Heart right ventricle (tissue), 16 donors: ENCODE measurements around the gene ACVR1B. TPM values are rescaled to one million over a fixed set of nuclear protein-coding genes. Genes with fewer than 3 reads are reported as not detected.

Experiments used
- ATAC-seq, 8 donors: fragments of 200-7000 bp; cut with Tn5 transposase; one replicate each; pipeline ENCODE4 v1.9.1; 2020; ENCODE audit warnings: mild to moderate bottlenecking in 8 of 8, moderate library complexity in 8 of 8, moderate number of reproducible peaks in 1 of 8
- DNase-seq, 2 donors: peaks; one replicate each; pipeline ENCODE4 v3.0.0-alpha.2; 2020
- H3K27ac ChIP-seq, 10 donors: fragments of 200-600 bp; sonication (generic) in 2 of 10; one replicate each; pipeline versions ENCODE4 v1.5.0 to v1.8.0; 2020 to 2022; ENCODE audit warnings: mild to moderate bottlenecking in 3 of 10
- H3K27me3 ChIP-seq, 7 donors: fragments of 200-600 bp; one replicate each; pipeline ENCODE4 v1.8.0; 2021 to 2022; ENCODE audit warnings: mild to moderate bottlenecking in 2 of 7
- H3K36me3 ChIP-seq, 9 donors: fragments of 200-600 bp; sonication (generic) in 1 of 9; one replicate each; pipeline versions ENCODE4 v1.5.0 to v1.8.0; 2020 to 2022; ENCODE audit warnings: mild to moderate bottlenecking in 2 of 9
- H3K4me1 ChIP-seq, 9 donors: fragments of 200-600 bp; sonication (generic) in 1 of 9; one replicate each; pipeline versions ENCODE4 v1.5.0 to v1.8.0; 2020 to 2022; ENCODE audit warnings: mild to moderate bottlenecking in 4 of 9
- H3K4me3 ChIP-seq, 10 donors: fragments of 200-600 bp; sonication (generic) in 2 of 10; one replicate each; pipeline versions ENCODE4 v1.5.0 to v1.8.0; 2020 to 2022; ENCODE audit warnings: mild to moderate bottlenecking in 7 of 10, moderate library complexity in 2 of 10
- H3K9me3 ChIP-seq, 11 donors: fragments of 200-600 bp in 10 of 11; sonication (generic) in 2 of 11; one replicate each; pipeline versions ENCODE4 v1.5.0 to v1.8.0; 2013 to 2022; ENCODE audit warnings: mild to moderate bottlenecking in 2 of 11, control low read depth in 1 of 11, moderate library complexity in 1 of 11
- WGBS, 2 donors: extraction: QIAGEN DNeasy Blood & Tissue Kit; methylation state at CpG; one replicate each; pipeline ENCODE4 v1.1.7; 2013; ENCODE audit warnings: inconsistent platforms in 1 of 2; 5-methylcytosine and 5-hydroxymethylcytosine counted together
- intact Hi-C, 10 donors: fragments of 100-400 bp; cut with DNase I; formaldehyde crosslinking; loops; one replicate each; pipeline versions ENCODE4 v1.11.1 to v1.14.2; 2022
- polyA plus RNA-seq, 2 donors: library from polyadenylated mRNA; stranded (reverse); fragments of 200-250 nt; gene quantifications; one replicate each; pipeline ENCODE4 v1.2.3, GENCODE V29; 2013
- total RNA-seq, 10 donors: library from RNA; stranded (reverse); fragmentation: NEBNext Ultra II Directional in 3 of 10; extraction: Animal tissue kit (Norgen Biotek cat#: 25700) in 3 of 10; gene quantifications; one replicate each; pipeline versions ENCODE4 v1.2.1 to v1.2.4, GENCODE V29; 2021 to 2023
- TF ChIP-seq, protein P1 (sequence below), 9 donors: fragments of 200-600 bp; sonication (generic) in 2 of 9; IDR thresholded peaks; one replicate each; pipeline versions ENCODE4 v1.5.0 to v1.8.0; 2021 to 2022; ENCODE audit warnings: antibody characterized with exemption in 9 of 9, mild to moderate bottlenecking in 5 of 9, moderate library complexity in 1 of 9
- donor health status: Arrhythmogenic right ventricular cardiomyopathy.
- donor health status: ischemic (EF 13 %, LVEDD 7.1; RV severe dilation, severe dysfunction).
- donor health status: healthy with polysubstance abuse.
- donor health status: DM: no; HTN: yes; CAD: no.
- donor health status: DM: no; HTN: no; CAD: no.
- donor health status: ischemic (EF 25% LVEDD 6.9; RV normal size, moderate dysfunction).
- donor health status: ischemic (EF 25% LVEDD 5.7; RV mildly dilated, moderate dysfunction).
- donor health status: healthy.
- donor health status: DM: yes; HTN: yes; CAD: no.
- donor health status: Ischemic cardiomyopathy.
- donor health status: ischemic (EF 35%, LVEDD 5.7; RV mildly dilated, moderate dysfunction).
- donor health status: nonischemic (EF 11% LVEDD 7.7; RV severe dilation, severe dysfunction).
- donor health status: DM: yes; HTN: yes; CAD: no.
- donor health status: PGD.
- donor health status: ischemic (EF 29% LVEDD 5.4; RV normal size, mild dysfunction).
- donor health status: nonischemic (EF 23%, LVEDD 6.1; RV moderate dilation, normal function).

Gene ACVR1B
- total and polyA plus RNA-seq, 12 donors = 5.8 to 15.5 (median 9.7) TPM

DNA sequence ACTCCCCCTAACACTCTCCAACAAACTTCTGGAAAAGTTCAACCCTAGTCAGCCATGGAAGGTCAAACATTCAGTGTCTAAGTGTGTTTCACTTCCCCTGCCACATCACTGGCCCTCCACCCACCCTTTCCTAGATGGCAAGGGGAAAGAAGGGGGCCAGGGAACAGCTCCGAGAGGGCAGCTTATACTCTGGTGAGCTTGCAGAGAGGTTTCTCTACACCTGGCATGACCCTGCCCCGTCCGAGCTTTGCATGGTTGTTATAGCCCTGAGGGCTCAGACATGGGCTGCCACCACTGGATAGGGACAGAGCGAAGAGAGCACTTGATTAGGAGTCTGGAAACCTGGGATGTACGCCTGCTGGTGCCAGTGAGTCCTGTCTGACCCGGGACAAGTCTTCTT lies 40.2 kb upstream of the ACVR1B start:
- peaks cover 21 to 88% (median 74%) of the 10 kb centered on the region in 9 donors for H3K4me1 ChIP-seq
- H3K4me3 ChIP-seq = peak overlapping the region in 5 of 10 donors; percentile 3 to 47 (median 40)
- intact Hi-C loops = no loop called here
- peaks cover 0 to 33% (median 11%) of the 10 kb centered on the region in 9 donors for H3K36me3 ChIP-seq
- TF ChIP-seq, protein P1, sequence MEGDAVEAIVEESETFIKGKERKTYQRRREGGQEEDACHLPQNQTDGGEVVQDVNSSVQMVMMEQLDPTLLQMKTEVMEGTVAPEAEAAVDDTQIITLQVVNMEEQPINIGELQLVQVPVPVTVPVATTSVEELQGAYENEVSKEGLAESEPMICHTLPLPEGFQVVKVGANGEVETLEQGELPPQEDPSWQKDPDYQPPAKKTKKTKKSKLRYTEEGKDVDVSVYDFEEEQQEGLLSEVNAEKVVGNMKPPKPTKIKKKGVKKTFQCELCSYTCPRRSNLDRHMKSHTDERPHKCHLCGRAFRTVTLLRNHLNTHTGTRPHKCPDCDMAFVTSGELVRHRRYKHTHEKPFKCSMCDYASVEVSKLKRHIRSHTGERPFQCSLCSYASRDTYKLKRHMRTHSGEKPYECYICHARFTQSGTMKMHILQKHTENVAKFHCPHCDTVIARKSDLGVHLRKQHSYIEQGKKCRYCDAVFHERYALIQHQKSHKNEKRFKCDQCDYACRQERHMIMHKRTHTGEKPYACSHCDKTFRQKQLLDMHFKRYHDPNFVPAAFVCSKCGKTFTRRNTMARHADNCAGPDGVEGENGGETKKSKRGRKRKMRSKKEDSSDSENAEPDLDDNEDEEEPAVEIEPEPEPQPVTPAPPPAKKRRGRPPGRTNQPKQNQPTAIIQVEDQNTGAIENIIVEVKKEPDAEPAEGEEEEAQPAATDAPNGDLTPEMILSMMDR (IDR thresholded peaks at IDR 0.05) = no peak
- H3K9me3 ChIP-seq = no peaks in the 10 kb centered on the region
- peaks cover 0 to 24% (median 11%) of the 10 kb centered on the region in 7 donors for H3K27me3 ChIP-seq
- H3K27ac ChIP-seq = peak overlapping the region; percentile 14 to 98 (median 77)
- WGBS, 2 donors = 79 to 83% methylated on average over 6 of the region's 6 CpGs
- ATAC-seq (no peak), DNase-seq (no peak)

DNA sequence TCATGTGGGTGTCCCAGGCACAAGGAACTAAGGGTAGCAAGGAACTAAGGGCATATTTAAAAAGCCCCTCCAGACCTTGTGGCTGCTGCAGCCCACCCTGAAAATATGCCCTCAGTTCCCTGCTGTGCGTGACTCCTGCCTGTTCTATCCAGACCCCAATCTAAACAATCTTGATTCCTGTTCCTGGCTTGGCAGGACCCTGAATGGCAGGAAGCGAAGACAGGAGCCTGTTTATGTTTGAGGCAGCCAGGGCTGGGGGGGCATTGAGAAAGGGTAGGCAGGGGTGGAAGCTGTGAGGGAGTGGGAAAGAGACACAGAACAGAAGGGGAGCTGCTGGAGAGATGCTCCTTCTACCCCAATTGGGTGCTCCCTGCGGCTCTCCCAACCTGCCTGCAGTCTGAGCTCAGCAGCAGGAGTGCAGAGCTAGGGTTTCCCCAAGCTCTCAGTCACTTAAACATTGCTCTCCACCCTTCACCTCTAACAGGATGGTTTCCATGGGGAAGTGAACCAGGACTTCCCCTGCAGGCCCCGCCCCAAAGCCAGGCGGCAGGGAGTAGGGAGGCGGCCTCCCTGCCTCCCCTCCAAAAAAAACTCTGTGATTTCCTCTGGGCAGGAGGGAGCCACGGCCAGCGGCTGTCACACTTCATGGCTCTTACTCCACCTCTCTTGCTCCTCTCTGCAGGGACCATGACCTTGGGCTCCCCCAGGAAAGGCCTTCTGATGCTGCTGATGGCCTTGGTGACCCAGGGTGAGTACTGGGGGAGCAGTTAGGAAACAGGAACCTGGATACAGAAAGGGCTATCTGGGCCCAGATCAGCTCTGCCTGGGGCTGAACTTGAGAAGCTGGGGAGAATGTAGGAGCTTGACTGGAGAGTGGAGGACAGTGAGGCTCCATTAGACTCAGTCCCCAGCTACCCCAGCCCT lies 39.4 kb upstream of the ACVR1B start:
- peak; percentile 31 to 78 (median 64) for ATAC-seq
- H3K9me3 ChIP-seq = no peaks in the 10 kb centered on the region
- intact Hi-C loops = no loop called here
- H3K4me1 ChIP-seq = peaks cover 15 to 86% (median 67%) of the 10 kb centered on the region in 9 donors
- peak overlapping the region; percentile 20 to 98 (median 77) for H3K27ac ChIP-seq
- H3K36me3 ChIP-seq = peaks cover 0 to 41% (median 13%) of the 10 kb centered on the region in 9 donors
- peak; percentile 61 to 75 for DNase-seq
- H3K27me3 ChIP-seq = peaks cover 0 to 17% (median 7%) of the 10 kb centered on the region in 7 donors
- 55 to 62% methylated on average over 8 of the region's 8 CpGs for WGBS, 2 donors
- TF ChIP-seq, protein P1 (IDR thresholded peaks at IDR 0.05) = no peak
- H3K4me3 ChIP-seq = peak overlapping the region in 9 of 10 donors; percentile 3 to 47 (median 39)

DNA sequence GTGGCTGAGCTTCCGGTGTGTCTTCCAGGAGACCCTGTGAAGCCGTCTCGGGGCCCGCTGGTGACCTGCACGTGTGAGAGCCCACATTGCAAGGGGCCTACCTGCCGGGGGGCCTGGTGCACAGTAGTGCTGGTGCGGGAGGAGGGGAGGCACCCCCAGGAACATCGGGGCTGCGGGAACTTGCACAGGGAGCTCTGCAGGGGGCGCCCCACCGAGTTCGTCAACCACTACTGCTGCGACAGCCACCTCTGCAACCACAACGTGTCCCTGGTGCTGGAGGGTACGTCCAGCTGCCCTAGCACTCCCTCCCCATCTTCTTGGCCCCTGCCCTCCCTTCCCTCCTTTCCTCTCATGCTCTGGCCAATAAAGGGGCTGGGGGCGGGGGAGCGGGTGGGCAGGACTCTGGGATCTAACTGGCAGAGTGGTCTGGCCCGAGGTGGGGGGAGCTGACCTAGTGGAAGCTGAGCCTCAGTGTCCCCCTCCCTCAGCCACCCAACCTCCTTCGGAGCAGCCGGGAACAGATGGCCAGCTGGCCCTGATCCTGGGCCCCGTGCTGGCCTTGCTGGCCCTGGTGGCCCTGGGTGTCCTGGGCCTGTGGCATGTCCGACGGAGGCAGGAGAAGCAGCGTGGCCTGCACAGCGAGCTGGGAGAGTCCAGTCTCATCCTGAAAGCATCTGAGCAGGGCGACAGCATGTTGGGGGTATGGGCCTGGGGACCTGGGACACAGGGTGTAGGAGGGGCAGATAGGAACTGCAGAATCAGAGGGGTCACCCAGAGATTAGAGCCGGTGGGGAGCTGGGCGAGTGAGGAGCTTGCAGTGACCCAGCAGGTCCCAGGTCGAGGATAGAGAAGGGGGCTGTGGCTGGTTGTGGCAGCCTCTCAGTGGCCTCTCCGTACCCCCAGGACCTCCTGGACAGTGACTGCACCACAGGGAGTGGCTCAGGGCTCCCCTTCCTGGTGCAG lies 38.1 kb upstream of the ACVR1B start:
- TF ChIP-seq, protein P1 (IDR thresholded peaks at IDR 0.05) = peak in 2 of 9 donors; percentile 5 to 13
- intact Hi-C loops = no loop called here
- peaks cover 0 to 54% (median 13%) of the 10 kb centered on the region in 9 donors for H3K36me3 ChIP-seq
- DNase-seq (no peak), ATAC-seq (no peak)
- WGBS, 2 donors = 80 to 83% methylated on average over 30 of the region's 30 CpGs
- H3K4me3 ChIP-seq = peak overlapping the region in 6 of 10 donors; percentile 23 to 47 (median 40)
- no peaks in the 10 kb centered on the region for H3K9me3 ChIP-seq
- peaks cover 18 to 91% (median 66%) of the 10 kb centered on the region in 9 donors for H3K4me1 ChIP-seq
- H3K27me3 ChIP-seq = peaks cover 0 to 4% (median 0%) of the 10 kb centered on the region in 7 donors
- H3K27ac ChIP-seq = peak overlapping the region in 8 of 10 donors; percentile 46 to 98 (median 88)
